ENCODE measurements around the gene ARHGAP33.

DNA sequence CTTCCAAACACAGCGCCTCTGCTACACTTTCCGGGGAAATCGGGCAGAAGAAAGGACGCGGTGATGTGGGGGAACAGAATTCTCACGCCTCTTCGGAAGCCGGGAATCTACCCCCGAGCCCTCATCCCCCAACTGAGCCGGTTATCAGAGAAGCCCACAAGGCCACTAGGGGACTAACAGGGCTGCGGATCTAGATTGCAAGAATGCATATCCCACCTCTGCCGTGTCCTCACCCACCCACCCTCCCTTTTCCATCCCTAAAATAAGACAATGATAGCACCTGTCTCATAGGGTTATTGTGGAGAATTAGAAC, 34.2 kb upstream of the ARHGAP33 start:
- TF ChIP-seq, protein P1, sequence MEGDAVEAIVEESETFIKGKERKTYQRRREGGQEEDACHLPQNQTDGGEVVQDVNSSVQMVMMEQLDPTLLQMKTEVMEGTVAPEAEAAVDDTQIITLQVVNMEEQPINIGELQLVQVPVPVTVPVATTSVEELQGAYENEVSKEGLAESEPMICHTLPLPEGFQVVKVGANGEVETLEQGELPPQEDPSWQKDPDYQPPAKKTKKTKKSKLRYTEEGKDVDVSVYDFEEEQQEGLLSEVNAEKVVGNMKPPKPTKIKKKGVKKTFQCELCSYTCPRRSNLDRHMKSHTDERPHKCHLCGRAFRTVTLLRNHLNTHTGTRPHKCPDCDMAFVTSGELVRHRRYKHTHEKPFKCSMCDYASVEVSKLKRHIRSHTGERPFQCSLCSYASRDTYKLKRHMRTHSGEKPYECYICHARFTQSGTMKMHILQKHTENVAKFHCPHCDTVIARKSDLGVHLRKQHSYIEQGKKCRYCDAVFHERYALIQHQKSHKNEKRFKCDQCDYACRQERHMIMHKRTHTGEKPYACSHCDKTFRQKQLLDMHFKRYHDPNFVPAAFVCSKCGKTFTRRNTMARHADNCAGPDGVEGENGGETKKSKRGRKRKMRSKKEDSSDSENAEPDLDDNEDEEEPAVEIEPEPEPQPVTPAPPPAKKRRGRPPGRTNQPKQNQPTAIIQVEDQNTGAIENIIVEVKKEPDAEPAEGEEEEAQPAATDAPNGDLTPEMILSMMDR (IDR thresholded peaks at IDR 0.05; ENCODE audit: extremely low read depth in 1 of 2, insufficient read depth in 1 of 2, low read depth in 1 of 2, low read length in 2 of 2) = peak in 1 of 2 donors; percentile 19
- TF ChIP-seq POLR2A (IDR thresholded peaks at IDR 0.05; ENCODE audit: low read depth, low read length) (no peak), FOS (IDR thresholded peaks at IDR 0.05; ENCODE audit: borderline replicate concordance, insufficient read depth, low read length) (no peak)

Data from endothelial cell of umbilical vein (primary cell).